ENCODE results near the gene UNC80. TPM values are rescaled to one million over a fixed set of nuclear protein-coding genes. Genes with fewer than 3 reads are reported as not detected.

Gene UNC80
- total and polyA plus RNA-seq, 2 donors (not counting 1 experiment from before 2014, with no cell fraction given): not detected

GRCh38 chr2:210000464-210001324, 229.1 kb downstream of the UNC80 start:
- TF ChIP-seq CTCF (IDR thresholded peaks at IDR 0.05): no peak
- TF ChIP-seq EZH2 (IDR thresholded peaks at IDR 0.05; ENCODE audit: borderline replicate concordance, insufficient read depth, low read depth, low read length, poor library complexity, severe bottlenecking): no peak
- no peaks in the 10 kb centered on the region for H3K27me3 ChIP-seq (replicated peaks in 1 of 4; ENCODE audit: control extremely low read depth in 1 of 4, control insufficient read depth in 3 of 4, insufficient read depth in 4 of 4, low read length in 3 of 4)
- H3K4me3 Mint-ChIP-seq: peak overlapping the region; percentile 50
- H3K4me1 Mint-ChIP-seq: peaks cover 34% of the 10 kb centered on the region
- no peak overlapping the region for H3K4me2 ChIP-seq (replicated peaks; ENCODE audit: low read depth, low read length, poor library complexity, severe bottlenecking)
- peaks cover 3% of the 10 kb centered on the region for H3K27me3 Mint-ChIP-seq
- H4K20me1 ChIP-seq (ENCODE audit: control insufficient read depth, insufficient read depth, low read length, poor library complexity, severe bottlenecking): peaks cover 22% of the 10 kb centered on the region
- no peak overlapping the region for H3K9ac ChIP-seq (ENCODE audit: low read length)
- no peak for ATAC-seq (ENCODE audit: low read depth)
- H3K36me3 ChIP-seq (replicated peaks in 1 of 2; ENCODE audit: control extremely low read depth in 1 of 2, control insufficient read depth in 1 of 2, extremely low read depth in 1 of 2, insufficient read depth in 2 of 2, low read length in 1 of 2): peaks cover 0 to 2% of the 10 kb centered on the region in 2 experiments
- H3K79me2 ChIP-seq (ENCODE audit: control insufficient read depth, insufficient read depth, low read length): peaks cover 32% of the 10 kb centered on the region
- no peaks in the 10 kb centered on the region for H3K9me3 Mint-ChIP-seq (ENCODE audit: insufficient read depth)
- intact Hi-C loops (cut with micrococcal nuclease): loop anchor here (5.0 kb wide), 1 partner anchor 477 kb away; the partner anchor contains the start of gene LANCL1
- no peak overlapping the region for H3K4me3 ChIP-seq (ENCODE audit: control extremely low read depth in 1 of 5, extremely low read depth in 1 of 5, insufficient read depth in 1 of 5, low read depth in 2 of 5, low read length in 4 of 5)
- ChIA-PET CTCF (no interaction called here), POLR2A (no interaction called here)
- H3K9me3 ChIP-seq (ENCODE audit: control extremely low read depth in 1 of 3, control insufficient read depth in 2 of 3, insufficient read depth in 1 of 3, low read length in 2 of 3): peaks cover 0 to 5% (median 0%) of the 10 kb centered on the region in 3 donors
- peaks cover 28 to 32% of the 10 kb centered on the region in 2 donors for H3K4me1 ChIP-seq (ENCODE audit: control insufficient read depth in 2 of 2, insufficient read depth in 2 of 2, low read length in 2 of 2)
- no peak overlapping the region for H3K27ac ChIP-seq (ENCODE audit: low read length in 2 of 2)
- peak; percentile 8 for DNase-seq
- H2AFZ ChIP-seq (ENCODE audit: insufficient read depth, low read depth, low read length, poor library complexity, severe bottlenecking): peak overlapping the region; percentile 17
- 98% methylated on average over 32 of the region's 32 CpGs for WGBS (ENCODE audit: insufficient coverage)
- H3K27ac Mint-ChIP-seq: no peak overlapping the region

Measured in B cell (primary cell).